GM23248 (cell line): ENCODE measurements around the gene UBE2F. TPM values are rescaled to one million over a fixed set of nuclear protein-coding genes. Genes with fewer than 3 reads are reported as not detected.
"Not testable (repeated sequence)": the region's sequence is repeated elsewhere in the genome, so short reads cannot be mapped to it uniquely, and the experiment has no call there.

ENCODE experiments used
- DNase-seq: peaks from one replicate; pipeline ENCODE4 v3.0.0-alpha.2; 2015
- H2AFZ ChIP-seq: fragments of 200-600 bp; sonication (generic); 2 replicates; pipeline ENCODE4 v1.6.1; 2016; ENCODE audit warnings: antibody characterized with exemption
- H3F3A ChIP-seq: fragments of 200-600 bp; sonication (generic); 2 replicates; pipeline ENCODE4 v1.6.1; 2016; ENCODE audit warnings: mild to moderate bottlenecking, antibody characterized with exemption, mixed run types; ENCODE audit not compliant: insufficient read depth
- H3K27ac ChIP-seq: fragments of 200-600 bp; sonication (generic); 2 replicates; pipeline ENCODE4 v1.5.1; 2016; ENCODE audit warnings: mild to moderate bottlenecking
- H3K27me3 ChIP-seq: fragments of 200-600 bp; sonication (generic); replicated peaks from 2 replicates; pipeline ENCODE4 v1.6.1; 2016; ENCODE audit warnings: mild to moderate bottlenecking; ENCODE audit not compliant: insufficient read depth
- H3K36me3 ChIP-seq: fragments of 200-600 bp; sonication (generic); 2 replicates; pipeline ENCODE4 v1.6.1; 2016; ENCODE audit warnings: low read depth, mild to moderate bottlenecking
- H3K4me1 ChIP-seq: fragments of 200-600 bp; sonication (generic); 2 replicates; pipeline ENCODE4 v1.6.1; 2016; ENCODE audit warnings: mild to moderate bottlenecking; ENCODE audit not compliant: insufficient read depth
- H3K4me2 ChIP-seq: fragments of 200-600 bp; sonication (generic); one replicate; pipeline ENCODE4 v1.6.1; 2016; ENCODE audit warnings: mild to moderate bottlenecking; ENCODE audit not compliant: unreplicated experiment
- H3K4me3 ChIP-seq: fragments of 200-600 bp; sonication (generic); 2 replicates; pipeline ENCODE4 v1.5.1; 2016; ENCODE audit warnings: mild to moderate bottlenecking
- H3K79me2 ChIP-seq: fragments of 200-600 bp; sonication (generic); 2 replicates; pipeline ENCODE4 v1.6.1; 2016; ENCODE audit warnings: mild to moderate bottlenecking; ENCODE audit not compliant: insufficient read depth
- H3K9ac ChIP-seq: fragments of 200-600 bp; sonication (generic); 2 replicates; pipeline ENCODE4 v1.6.1; 2016; ENCODE audit warnings: mild to moderate bottlenecking
- H3K9me2 ChIP-seq: fragments of 200-600 bp; sonication (generic); 2 replicates; pipeline ENCODE4 v1.6.1; 2016; ENCODE audit warnings: mixed run types, mild to moderate bottlenecking, moderate library complexity; ENCODE audit not compliant: insufficient read depth
- H3K9me3 ChIP-seq: fragments of 200-600 bp; sonication (generic); one replicate; pipeline ENCODE4 v1.6.1; 2017; ENCODE audit warnings: low read depth
- H4K20me1 ChIP-seq: fragments of 200-600 bp; sonication (generic); 2 replicates; pipeline ENCODE4 v1.6.0; 2016; ENCODE audit not compliant: insufficient read depth
- EZH2 ChIP-seq: fragments of 200-600 bp; sonication (generic); IDR thresholded peaks from 2 replicates; pipeline ENCODE4 v1.6.1; 2018; ENCODE audit warnings: antibody characterized with exemption, mild to moderate bottlenecking; ENCODE audit not compliant: insufficient read depth, poor library complexity, severe bottlenecking
- EZH2phosphoT487 ChIP-seq: fragments of 200-600 bp; sonication (generic); IDR thresholded peaks from 2 replicates; pipeline ENCODE4 v1.6.1; 2018; ENCODE audit warnings: antibody characterized with exemption, moderate library complexity, mild to moderate bottlenecking, low read depth; ENCODE audit not compliant: insufficient read depth
- WGBS, 2 experiments: methylation state at CpG; one replicate each; pipeline ENCODE4 v1.1.6; 2015 to 2017; ENCODE audit warnings: low lambda C conversion rate in 2 of 2, low coverage in 1 of 2; ENCODE audit errors: missing lambda C conversion rate in 2 of 2; 5-methylcytosine and 5-hydroxymethylcytosine counted together
- in situ Hi-C: fragments of 300-500 bp; cut with MboI; formaldehyde crosslinking; loops from 2 replicates; pipeline ENCODE4 v1.15.0; 2020
- polyA plus RNA-seq: library from polyadenylated mRNA; unstranded; fragments of >200 nt; fragmentation: Nextera tagmentation; extraction: Ambion mirVana; gene quantifications from 2 replicates; pipeline ENCODE4 v1.2.1, GENCODE V29; 2016
- total RNA-seq: library from RNA; depleted of rRNA; stranded (reverse); fragments of >200 nt; shearing (Covaris generic); gene quantifications from 2 replicates; pipeline ENCODE4 v1.2.3, GENCODE V29; 2014

The UBE2F gene
- total and polyA plus RNA-seq, 2 experiments from 2014 or later = 88.7 to 129 TPM

DNA sequence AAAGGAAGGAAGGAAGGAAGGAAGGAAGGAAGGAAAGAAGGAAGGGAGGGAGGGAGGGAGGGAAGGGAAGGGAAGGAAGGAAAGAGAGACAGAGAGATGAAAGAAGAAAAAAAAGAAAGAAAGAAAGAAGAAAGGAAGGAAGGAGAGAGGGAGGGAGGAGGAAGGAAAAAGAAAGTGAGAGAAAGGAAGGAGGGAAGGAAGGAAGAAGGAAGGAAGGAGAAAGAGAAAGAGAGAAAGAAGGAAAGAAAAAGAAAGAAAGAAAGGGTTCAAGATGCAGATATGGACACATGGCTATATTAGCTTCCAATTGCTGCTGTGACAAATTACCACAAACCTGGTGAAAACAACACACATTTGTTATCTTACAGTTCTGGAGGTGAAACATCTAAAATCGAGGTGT is 20.4 kb upstream of the UBE2F start:
- Histone ChIP-seq H3K27me3 (no peaks in the 10 kb centered on the region), H2AFZ (no peak overlapping the region), H3F3A (no peaks in the 10 kb centered on the region), H3K36me3 (no peaks in the 10 kb centered on the region), H3K27ac (no peak overlapping the region), H4K20me1 (no peaks in the 10 kb centered on the region), H3K4me3 (no peak overlapping the region), H3K4me1 (no peaks in the 10 kb centered on the region), H3K9ac (no peak overlapping the region), H3K4me2 (no peak overlapping the region), H3K9me3 (no peaks in the 10 kb centered on the region), H3K9me2 (no peaks in the 10 kb centered on the region), H3K79me2 (no peaks in the 10 kb centered on the region)
- no peak for DNase-seq
- in situ Hi-C loops = no loop called here
- WGBS, 2 experiments = 74 to 80% methylated on average over 1 of the region's 1 CpG
- TF ChIP-seq EZH2phosphoT487 (no peak), EZH2 (no peak)

DNA sequence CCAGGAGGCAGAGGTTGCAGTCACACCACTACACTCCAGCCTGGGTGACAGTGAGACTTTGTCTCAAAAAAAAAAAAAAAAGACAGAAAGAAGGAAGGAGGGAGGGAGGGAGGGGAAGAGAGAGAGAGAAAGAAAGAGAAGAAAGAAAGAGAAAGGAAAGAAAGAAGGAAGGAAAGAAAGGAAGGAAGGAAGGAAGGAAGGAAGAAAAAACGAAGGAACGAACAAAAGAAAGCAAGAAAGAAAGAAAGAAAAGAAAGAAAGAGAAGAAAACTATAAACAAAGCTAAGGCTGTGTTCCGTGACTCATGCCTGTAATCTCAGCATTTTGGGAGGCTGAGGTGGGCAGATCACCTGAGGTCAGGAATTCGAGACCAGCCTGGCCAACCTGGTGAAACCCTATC is 15.5 kb upstream of the UBE2F start:
- H3K9me2 ChIP-seq, H3K9ac ChIP-seq, H3K9me3 ChIP-seq, in situ Hi-C loops, H3K79me2 ChIP-seq, H3K27ac ChIP-seq, H3F3A ChIP-seq, H3K36me3 ChIP-seq, H4K20me1 ChIP-seq, H2AFZ ChIP-seq, H3K4me1 ChIP-seq, H3K4me3 ChIP-seq, DNase-seq, H3K4me2 ChIP-seq: not testable (repeated sequence)
- peaks cover 30% of the 10 kb centered on the region; the same call in 1 of the 2 replicates for H3K27me3 ChIP-seq
- WGBS, 2 experiments = 74 to 92% methylated on average over 3 to 4 of the region's 4 CpGs

DNA sequence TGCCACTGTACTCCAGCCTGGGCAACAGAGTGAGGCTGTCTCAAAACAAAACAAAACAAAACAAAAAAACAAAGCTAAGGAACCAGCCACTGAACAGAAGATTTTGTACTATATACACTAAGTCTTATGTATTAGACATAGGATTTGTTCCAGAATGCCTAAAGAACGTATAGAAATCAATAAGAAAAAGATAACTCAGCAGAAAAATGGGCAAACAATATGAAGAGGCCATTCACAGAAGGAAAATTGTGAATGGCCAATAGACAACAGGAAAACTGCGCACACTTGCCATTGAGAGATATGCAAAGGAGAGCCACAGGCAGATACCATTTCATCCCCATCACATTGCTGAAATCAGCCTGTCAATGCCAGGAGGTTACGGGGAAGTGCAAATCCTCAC is 14.9 kb upstream of the UBE2F start:
- Histone ChIP-seq H4K20me1 (no peaks in the 10 kb centered on the region), H3F3A (no peaks in the 10 kb centered on the region), H2AFZ (no peak overlapping the region), H3K4me3 (no peak overlapping the region), H3K27ac (no peak overlapping the region), H3K9me2 (no peaks in the 10 kb centered on the region), H3K27me3 (peaks cover 32% of the 10 kb centered on the region; the same call in 1 of the 2 replicates), H3K36me3 (no peaks in the 10 kb centered on the region), H3K9ac (no peak overlapping the region), H3K4me2 (no peak overlapping the region), H3K9me3 (no peaks in the 10 kb centered on the region), H3K4me1 (no peaks in the 10 kb centered on the region), H3K79me2 (no peaks in the 10 kb centered on the region)
- no peak for DNase-seq
- in situ Hi-C loops = no loop called here
- 63 to 64% methylated on average over 3 of the region's 3 CpGs for WGBS, 2 experiments
- TF ChIP-seq EZH2phosphoT487 = no peak
- no peak for TF ChIP-seq EZH2

DNA sequence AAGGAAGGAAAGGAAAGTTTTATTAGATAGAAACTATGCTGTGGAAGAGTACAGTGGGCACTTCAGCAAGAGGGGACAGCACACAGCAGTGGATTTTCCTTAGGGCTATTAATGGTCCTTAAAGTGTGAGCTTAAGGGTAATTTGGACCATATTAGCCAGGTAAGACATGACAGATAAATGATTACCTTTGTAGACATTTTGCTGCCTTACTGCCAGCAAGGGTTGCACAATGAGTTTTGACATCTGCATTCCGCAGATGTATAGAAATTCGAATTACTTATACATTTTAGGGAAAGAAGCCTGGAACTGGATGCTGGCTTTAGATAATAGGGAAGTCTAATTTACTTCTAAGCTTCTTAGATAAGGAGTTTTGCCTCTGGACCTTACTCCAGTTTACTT is 14.0 kb upstream of the UBE2F start:
- Histone ChIP-seq H4K20me1 (no peaks in the 10 kb centered on the region), H3K9ac (no peak overlapping the region), H2AFZ (no peak overlapping the region), H3K79me2 (no peaks in the 10 kb centered on the region), H3K4me2 (no peak overlapping the region), H3K9me2 (no peaks in the 10 kb centered on the region), H3K4me3 (no peak overlapping the region), H3K4me1 (no peaks in the 10 kb centered on the region), H3K36me3 (no peaks in the 10 kb centered on the region), H3K27ac (no peak overlapping the region), H3K27me3 (peaks cover 34% of the 10 kb centered on the region; the same call in 1 of the 2 replicates), H3K9me3 (no peaks in the 10 kb centered on the region), H3F3A (no peaks in the 10 kb centered on the region)
- in situ Hi-C loops = no loop called here
- no peak for TF ChIP-seq EZH2
- TF ChIP-seq EZH2phosphoT487 = no peak
- 70 to 89% methylated on average over 2 of the region's 2 CpGs for WGBS, 2 experiments
- DNase-seq = no peak
